ENCODE data around the gene ICAM5. TPM values are rescaled to one million over a fixed set of nuclear protein-coding genes. Genes with fewer than 3 reads are reported as not detected.
"Not testable (repeated sequence)": the region's sequence is repeated elsewhere in the genome, so short reads cannot be mapped to it uniquely, and the experiment has no call there.

Gene ICAM5, protein sequence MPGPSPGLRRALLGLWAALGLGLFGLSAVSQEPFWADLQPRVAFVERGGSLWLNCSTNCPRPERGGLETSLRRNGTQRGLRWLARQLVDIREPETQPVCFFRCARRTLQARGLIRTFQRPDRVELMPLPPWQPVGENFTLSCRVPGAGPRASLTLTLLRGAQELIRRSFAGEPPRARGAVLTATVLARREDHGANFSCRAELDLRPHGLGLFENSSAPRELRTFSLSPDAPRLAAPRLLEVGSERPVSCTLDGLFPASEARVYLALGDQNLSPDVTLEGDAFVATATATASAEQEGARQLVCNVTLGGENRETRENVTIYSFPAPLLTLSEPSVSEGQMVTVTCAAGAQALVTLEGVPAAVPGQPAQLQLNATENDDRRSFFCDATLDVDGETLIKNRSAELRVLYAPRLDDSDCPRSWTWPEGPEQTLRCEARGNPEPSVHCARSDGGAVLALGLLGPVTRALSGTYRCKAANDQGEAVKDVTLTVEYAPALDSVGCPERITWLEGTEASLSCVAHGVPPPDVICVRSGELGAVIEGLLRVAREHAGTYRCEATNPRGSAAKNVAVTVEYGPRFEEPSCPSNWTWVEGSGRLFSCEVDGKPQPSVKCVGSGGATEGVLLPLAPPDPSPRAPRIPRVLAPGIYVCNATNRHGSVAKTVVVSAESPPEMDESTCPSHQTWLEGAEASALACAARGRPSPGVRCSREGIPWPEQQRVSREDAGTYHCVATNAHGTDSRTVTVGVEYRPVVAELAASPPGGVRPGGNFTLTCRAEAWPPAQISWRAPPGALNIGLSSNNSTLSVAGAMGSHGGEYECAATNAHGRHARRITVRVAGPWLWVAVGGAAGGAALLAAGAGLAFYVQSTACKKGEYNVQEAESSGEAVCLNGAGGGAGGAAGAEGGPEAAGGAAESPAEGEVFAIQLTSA
- 0.11 TPM for total RNA-seq
- long read RNA-seq = 0 reads

DNA sequence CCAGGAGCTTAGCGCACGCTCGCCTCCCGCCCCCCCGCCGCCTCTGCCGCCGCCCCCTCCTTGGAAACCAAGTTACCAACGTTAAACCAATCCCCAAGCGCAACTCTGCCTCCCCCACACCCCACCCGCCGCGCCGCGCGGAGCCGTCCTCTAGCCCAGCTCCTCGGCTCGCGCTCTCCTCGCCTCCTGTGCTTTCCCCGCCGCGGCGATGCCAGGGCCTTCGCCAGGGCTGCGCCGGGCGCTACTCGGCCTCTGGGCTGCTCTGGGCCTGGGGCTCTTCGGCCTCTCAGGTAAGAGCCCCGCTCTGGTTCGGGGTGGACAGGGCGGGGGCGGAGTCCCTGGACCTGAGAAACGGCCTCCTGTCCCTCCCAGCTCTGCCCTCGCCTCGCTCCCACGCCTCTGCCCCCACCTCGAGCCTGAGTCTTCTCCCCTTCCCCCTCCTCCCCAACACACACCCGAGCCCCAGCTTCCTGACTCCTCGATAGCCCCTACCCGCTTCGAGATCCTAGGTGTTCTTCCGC, at the start of gene ICAM5:
ICAM5 (plus strand) TSS at position 117 of the 521 bp plus-strand sequence; CDS start at position 209, 92 bp downstream.
- intact Hi-C loops (cut with DNase I) = no loop called here
- no peak for DNase-seq
- ATAC-seq (ENCODE audit: poor library complexity) = no peak

DNA sequence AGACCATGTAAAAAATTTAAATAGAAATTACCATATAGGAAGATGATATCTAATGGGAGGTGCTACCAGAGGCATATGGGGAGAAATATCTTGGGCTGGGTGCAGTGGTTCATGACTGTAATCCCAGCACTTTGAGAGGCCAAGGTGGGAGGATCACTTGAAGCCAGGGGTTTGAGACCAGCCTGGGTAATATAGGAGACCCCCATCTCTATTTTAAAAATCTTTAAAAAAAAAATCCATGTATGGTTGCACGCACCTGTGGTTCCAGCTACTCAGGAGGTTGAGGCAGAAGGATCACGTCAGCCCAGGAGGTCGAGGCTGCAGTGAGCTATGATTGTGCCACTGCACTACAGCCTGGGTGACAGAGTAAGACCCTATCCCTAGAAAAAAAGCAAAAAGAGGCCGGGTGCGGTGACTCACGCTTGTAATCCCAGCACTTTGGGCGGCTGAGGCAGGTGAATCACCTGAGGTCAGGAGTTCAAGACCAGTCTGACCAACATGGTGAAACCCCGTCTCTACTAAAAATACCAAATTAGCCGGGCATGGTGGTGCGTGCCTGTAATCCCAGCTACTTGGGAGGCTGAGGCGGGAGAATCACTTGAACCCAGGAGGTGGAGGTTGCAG, 47.8 kb upstream of the ICAM5 start:
- ATAC-seq (ENCODE audit: poor library complexity); intact Hi-C loops (cut with DNase I); DNase-seq: not testable (repeated sequence)

DNA sequence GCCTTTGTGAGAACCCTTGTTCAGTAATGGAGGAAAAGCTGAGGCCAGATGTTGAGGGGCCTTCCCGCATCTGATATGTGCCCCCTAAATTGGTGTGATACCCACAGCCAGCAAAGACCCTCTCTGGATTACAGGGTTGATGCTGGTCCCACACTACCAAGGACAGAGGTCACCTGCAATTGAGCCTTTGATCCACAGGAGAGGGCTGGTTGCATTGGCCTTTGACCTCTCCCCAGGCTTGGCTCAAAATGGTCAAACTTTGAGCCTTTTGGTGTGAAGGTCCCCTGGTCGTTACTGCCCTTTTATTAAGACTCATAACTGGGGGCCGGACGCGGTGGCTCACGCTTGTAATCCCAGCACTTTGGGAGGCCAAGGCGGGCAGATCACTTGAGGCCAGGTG, 46.1 kb upstream of the ICAM5 start:
- no peak for DNase-seq
- ATAC-seq (ENCODE audit: poor library complexity) = no peak
- intact Hi-C loops (cut with DNase I) = no loop called here

DNA sequence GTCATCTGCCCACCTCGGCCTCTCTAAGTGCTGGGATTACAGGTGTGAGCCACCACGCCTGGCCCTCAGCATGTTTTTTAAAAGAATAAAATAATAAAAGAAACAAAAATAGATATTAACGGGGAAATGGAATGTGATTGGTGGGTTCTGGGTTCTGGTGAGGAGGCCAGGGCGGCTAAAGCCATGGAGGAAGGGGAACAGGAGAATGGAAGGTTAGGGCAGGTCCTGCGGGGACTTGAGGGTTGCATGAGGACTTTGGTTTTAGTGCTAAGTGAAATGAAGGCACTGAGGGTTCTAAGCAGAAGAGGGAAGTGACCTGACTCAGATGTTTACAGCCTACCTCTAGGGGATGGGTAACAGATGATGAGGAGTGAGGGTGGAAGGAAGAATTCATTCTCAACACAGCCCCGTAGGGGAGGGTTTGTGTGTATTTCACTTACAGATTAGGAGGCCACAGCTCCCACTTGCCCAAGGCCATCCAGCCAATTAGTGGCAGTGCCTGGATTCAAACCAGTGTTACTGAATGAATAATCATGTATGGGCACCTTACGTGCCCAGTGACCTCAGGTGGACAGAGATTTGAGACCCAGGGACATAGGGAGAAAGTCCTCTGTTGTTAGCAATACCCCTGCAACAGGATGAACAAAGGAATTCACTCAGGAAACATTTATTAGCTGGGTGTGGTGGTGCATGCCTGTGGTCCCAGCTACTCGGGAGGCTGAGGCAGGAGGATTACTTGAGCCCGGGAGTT, 44.4 kb upstream of the ICAM5 start:
- intact Hi-C loops (cut with DNase I) = no loop called here
- DNase-seq (no peak), ATAC-seq (ENCODE audit: poor library complexity) (no peak)

DNA sequence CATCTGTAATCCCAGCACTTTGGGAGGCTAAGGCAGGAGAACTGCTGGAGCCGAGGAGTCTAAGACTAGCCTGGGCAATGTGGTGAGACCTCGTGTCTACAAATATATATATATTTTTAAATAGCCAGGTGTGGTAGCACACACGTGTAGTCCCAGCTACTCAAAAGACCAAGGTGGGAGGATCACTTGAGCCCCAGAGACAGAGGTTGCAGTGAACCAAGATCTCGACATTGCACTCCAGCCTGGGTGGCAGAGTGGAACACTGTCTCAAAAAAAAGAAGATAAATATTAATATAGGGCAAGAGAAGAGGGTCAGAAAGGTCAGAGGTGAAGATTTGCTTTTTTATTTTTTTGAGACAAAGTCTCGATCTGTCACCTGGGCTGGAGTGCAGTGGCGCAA, 43.2 kb upstream of the ICAM5 start:
- no peak for ATAC-seq (ENCODE audit: poor library complexity)
- intact Hi-C loops (cut with DNase I) = no loop called here
- DNase-seq = no peak

DNA sequence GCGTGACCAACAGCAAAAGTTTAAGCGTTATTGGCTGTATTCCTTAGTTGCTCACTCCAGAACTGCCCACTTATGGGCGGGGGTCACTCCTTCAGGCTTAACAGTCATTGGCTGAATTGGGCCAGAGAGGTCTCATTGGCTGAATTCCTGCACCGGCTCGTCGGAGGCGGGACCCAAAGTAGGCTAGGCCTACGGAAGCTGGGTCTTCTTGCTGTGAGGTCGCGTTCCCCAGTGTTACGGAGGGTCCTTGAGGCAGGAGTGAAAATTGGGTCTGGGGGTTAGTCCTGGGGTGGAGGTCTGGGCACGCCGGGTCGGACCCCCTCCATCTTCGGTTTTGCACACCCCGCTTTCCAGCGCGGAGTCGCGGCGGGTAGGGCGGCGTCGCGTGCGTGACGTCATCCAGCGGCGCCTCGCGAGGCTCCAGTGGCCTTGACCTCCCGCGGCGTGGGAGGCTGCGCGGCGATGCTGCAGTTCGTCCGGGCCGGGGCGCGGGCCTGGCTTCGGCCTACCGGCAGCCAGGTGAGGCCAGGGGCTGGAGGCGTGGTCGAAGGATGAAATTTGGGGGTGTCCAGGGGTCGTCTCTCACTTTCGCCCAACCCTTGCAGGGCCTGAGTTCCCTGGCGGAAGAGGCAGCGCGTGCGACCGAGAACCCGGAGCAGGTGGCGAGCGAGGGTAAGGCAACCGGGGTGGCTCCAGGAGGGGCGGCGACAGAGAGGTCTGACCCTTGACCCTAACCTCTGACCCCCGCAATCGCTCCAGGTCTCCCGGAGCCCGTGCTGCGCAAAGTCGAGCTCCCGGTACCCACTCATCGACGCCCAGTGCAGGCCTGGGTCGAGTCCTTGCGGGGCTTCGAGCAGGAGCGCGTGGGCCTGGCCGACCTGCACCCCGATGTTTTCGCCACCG, 37.7 kb upstream of the ICAM5 start, which contains the start of gene MRPL4:
MRPL4 (plus strand) TSS at position 423 of the 903 bp plus-strand sequence; CDS start at position 463, 40 bp downstream.
- peak; percentile 97 for DNase-seq
- intact Hi-C loops (cut with DNase I) = loop anchor here (5.0 kb wide), 1 partner anchor 320 kb away; no protein-coding TSS in a partner anchor
- ATAC-seq (ENCODE audit: poor library complexity) = peak; percentile 95

DNA sequence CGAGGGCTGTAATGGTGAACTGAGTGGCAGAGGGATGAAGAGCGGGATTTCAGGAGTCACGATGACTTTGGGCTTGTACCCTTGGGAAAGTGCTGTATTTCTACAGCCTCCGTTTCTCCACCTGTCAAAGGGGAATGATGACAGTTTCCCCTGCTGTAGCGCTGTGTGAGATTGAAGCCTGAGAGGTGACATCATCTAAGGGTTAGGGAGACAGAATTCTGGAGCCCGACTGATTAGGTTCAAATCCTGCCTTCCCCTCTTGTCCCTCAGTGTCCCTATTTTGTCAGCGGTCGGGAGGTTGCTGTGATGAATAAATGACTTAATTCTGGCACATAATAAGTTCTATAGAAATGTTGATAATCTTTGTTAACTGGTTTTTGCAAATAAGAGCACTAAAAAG, 37.0 kb upstream of the ICAM5 start:
- DNase-seq (no peak), ATAC-seq (ENCODE audit: poor library complexity) (no peak)
- intact Hi-C loops (cut with DNase I) = loop anchor here (5.0 kb wide), 1 partner anchor 320 kb away; no protein-coding TSS in a partner anchor

DNA sequence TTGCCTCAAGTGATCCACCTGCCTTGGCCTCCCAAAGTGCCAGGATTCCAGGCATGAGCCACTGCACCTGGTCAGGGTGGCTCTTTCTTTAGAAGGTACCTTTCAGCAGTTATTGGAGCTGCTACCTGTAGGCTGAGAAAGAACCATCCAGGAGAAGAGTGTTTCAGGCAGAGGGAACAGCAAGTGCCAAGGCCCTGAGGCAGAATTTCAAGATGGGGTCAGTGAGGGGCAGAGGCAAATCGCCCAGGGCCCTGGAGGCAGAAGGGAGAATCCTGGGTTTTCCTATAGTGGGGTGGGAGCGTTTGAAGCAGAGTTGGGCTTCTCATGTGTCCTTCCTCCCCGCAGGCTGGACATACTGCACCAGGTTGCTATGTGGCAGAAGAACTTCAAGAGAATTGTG, 35.5 kb upstream of the ICAM5 start:
- DNase-seq (no peak), ATAC-seq (ENCODE audit: poor library complexity) (no peak)
- intact Hi-C loops (cut with DNase I) = loop anchor here (5.0 kb wide), 1 partner anchor 322 kb away; no protein-coding TSS in a partner anchor

DNA sequence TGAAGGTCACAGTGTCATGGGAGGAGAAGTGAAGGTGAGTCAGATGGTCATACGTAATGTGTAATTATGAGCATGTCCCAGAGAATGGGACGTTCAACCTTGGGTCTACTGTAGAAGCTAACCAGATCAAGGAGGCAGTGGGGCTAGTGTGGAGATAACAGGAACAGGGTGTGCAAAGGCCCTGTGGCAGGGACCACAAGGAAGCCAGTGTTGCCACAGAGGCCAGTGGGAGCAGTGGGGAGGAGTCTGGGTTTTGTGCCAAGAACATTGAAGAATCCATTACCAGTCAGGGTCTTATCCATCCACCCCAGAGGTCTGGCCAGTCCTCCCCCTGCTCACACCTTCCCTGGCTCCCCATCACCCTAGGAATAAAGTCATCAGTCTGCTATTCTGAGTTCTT, 34.4 kb upstream of the ICAM5 start:
- DNase-seq = no peak
- ATAC-seq (ENCODE audit: poor library complexity) = no peak
- intact Hi-C loops (cut with DNase I) = loop anchor here (5.0 kb wide), 1 partner anchor 137 kb away; no protein-coding TSS in a partner anchor

DNA sequence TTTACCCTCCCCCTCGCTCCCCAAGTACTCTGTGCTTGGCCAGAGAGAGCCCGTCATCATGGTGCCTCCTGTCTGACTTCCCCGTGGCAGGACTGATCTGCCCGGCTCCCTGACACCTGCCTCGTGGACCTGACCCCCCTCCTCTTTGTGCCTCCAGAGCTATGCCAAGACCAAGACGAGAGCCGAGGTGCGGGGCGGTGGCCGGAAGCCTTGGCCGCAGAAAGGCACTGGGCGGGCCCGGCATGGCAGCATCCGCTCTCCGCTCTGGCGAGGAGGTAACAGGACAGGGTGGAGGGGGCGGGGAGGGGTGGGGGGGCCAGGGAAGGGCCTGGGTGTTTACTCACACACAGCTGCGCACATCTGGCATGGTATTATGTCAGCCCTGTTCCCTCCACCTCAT, 33.2 kb upstream of the ICAM5 start:
- intact Hi-C loops (cut with DNase I) = loop anchor here (5.0 kb wide), 1 partner anchor 136 kb away; no protein-coding TSS in a partner anchor

DNA sequence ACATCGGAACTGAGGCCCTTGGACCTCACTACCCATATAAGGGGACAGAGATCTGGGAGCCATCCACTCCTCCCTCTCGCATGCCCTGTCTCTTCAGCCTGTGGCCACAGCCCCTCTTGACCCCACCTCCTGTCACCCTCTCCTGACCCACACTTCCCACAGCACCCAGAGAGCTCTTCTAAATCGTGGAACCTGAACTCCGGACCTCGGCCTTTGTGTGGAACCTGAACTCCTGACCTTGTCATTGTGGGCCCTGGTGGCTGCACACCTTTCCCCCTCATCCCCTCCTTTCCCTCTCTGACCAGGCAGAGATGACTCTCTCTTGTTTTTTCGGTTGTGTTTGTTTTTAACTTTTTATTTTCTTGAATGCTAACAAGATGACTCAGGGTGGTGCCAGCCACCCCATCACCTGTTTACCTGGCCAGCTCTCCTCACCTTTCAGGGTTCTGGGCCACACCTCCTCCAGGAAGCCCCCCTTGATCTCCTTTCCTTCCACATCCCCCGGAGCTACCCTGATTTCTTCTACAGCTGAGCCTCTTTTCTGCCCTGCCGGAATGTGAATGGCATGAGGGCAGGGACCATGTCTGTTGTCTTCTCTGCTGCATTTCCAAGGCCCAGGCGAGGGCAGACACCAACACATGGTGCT, 32.7 kb upstream of the ICAM5 start:
- DNase-seq (no peak), ATAC-seq (ENCODE audit: poor library complexity) (no peak)
- intact Hi-C loops (cut with DNase I) = loop anchor here (5.0 kb wide), 1 partner anchor 135 kb away; no protein-coding TSS in a partner anchor

More for the DNA sequence above, 33.2 kb upstream of the ICAM5 start:
- ATAC-seq (ENCODE audit: poor library complexity) (no peak), DNase-seq (no peak)

DNA sequence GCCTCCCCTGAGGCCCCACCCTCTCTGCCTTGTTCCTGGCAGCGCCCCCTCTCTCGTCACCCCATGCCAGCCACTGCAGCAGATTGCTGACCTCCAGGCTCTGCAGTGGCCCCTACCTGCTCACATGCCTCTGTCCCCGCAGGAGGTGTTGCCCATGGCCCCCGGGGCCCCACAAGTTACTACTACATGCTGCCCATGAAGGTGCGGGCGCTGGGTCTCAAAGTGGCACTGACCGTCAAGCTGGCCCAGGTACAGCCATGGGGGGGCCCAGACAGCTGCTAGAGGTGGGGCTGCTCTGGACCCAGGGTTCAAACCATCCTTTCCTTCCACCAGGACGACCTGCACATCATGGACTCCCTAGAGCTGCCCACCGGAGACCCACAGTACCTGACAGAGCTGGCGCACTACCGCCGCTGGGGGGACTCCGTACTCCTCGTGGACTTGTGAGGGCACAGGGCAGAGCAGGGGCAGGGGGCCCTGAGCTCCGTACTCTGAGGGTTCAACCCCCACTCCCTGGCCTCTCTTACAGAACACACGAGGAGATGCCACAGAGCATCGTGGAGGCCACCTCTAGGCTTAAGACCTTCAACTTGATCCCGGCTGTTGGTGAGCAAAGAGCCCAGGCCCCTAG, 31.6 kb upstream of the ICAM5 start:
- no peak for ATAC-seq (ENCODE audit: poor library complexity)
- intact Hi-C loops (cut with DNase I) = loop anchor here (5.0 kb wide), 1 partner anchor 134 kb away; no protein-coding TSS in a partner anchor
- no peak for DNase-seq

DNA sequence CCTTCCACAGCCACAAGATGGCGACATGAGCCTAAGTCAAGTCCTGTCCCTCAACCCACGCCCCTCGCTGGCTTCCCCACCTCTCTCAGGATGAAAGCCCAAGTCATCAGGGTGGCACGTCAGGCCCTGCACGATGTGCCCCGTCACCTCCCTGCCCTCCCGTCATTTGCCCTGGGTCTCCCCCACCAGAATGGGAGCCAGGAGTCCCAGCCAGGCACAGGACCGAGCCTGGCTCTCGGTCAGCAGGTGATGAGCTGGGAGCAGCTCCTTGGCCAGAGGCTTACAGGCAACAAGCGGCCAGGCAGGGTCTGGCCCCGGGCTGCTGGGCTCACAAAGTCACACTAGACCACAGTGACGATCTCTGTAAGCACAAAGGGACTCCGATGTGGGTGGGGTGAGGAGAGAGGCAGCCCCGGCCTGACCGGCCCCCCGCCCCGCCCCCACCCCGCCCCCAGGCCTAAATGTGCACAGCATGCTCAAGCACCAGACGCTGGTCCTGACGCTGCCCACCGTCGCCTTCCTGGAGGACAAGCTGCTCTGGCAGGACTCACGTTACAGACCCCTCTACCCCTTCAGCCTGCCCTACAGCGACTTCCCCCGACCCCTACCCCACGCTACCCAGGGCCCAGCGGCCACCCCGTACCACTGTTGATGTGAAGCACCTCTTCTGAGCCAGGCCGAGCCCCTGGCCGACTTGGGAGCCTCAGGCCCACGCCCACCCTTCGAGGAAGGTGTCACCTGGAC, 30.4 kb upstream of the ICAM5 start:
- intact Hi-C loops (cut with DNase I) = loop anchor here (5.0 kb wide), 1 partner anchor 133 kb away; no protein-coding TSS in a partner anchor
- peak; percentile 89 for DNase-seq
- peak; percentile 65 for ATAC-seq (ENCODE audit: poor library complexity)

DNA sequence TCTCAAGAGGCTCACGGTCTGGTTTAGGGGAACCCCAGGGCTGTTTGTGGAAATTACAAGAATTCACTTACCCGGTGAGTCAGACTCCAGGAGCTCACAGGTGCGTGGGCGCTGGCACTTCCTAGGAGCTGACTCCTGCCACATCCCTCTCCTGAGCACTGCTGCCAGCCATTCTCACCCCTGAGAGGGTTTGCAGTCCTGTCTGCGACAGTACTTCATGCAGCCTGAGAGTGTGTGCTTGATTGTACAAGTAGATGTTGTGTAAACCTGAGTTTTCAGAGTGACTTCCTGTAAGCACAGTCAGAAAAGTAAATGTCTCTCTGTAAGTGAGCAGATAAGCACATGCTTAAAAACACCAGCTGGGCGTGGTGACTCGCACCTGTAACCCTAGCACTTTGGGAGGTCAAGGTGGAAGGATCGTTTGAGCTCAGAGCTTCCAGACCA, 29.6 kb upstream of the ICAM5 start:
- ATAC-seq (ENCODE audit: poor library complexity) (no peak), DNase-seq (no peak)
- intact Hi-C loops (cut with DNase I) = no loop called here

DNA sequence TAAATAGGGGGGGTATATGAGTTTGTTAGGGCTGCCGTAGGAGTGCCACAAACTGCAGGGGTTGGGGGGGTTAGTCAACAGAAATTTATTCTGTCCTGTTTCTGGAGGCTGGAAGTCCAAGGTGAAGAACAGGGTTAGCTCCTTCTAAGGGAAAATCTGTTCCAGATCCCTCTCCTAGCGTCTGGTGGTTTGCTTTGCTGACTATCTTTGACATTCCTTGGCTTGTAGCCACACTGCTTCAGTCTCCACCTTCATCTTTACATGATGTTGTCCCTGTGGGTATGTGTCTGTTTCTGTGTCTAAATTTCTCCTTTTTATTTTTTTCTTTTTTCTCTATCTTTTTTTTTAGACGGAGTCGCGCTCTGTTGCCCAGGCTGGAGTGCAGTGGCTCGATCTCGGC, 27.0 kb upstream of the ICAM5 start:
- ATAC-seq (ENCODE audit: poor library complexity) (no peak), DNase-seq (no peak)
- intact Hi-C loops (cut with DNase I) = no loop called here
